Fibroblast of skin of back (primary cell): ENCODE results near the gene NAIF1. TPM values are rescaled to one million over a fixed set of nuclear protein-coding genes. Genes with fewer than 3 reads are reported as not detected.
"Not testable (repeated sequence)": the region's sequence is repeated elsewhere in the genome, so short reads cannot be mapped to it uniquely, and the experiment has no call there.

Experiments used
- DNase-seq: peaks from one replicate; pipeline ENCODE4 v3.0.0-alpha.2; 2013
- polyA plus RNA-seq, 2 experiments: library from polyadenylated mRNA; unstranded; fragments of 120-200 nt; gene quantifications; one replicate each; pipeline ENCODE4 v1.2.1, GENCODE V29; 2013; ENCODE audit not compliant: insufficient read length in 2 of 2

NAIF1 gene
- polyA plus RNA-seq (2013, experiment 1 of 2; ENCODE audit: insufficient read length) = 10.2 TPM
- 9.1 TPM for polyA plus RNA-seq (2013, experiment 2 of 2; ENCODE audit: insufficient read length)

GRCh38 chr9:128066713-128067644, at the start of gene NAIF1:
TSS of gene NAIF1 (minus strand) at chr9:128067320. CDS start at chr9:128067101, 219 bp downstream.
- peak; percentile 100 for DNase-seq

- DNase-seq = no peak
These were observed 49.3 kb upstream of the NAIF1 start for GRCh38 chr9:128116104-128117083.

GRCh38 chr9:128115187-128116103, 48.3 kb upstream of the NAIF1 start:
- DNase-seq = no peak

GRCh38 chr9:128114326-128115186, 47.4 kb upstream of the NAIF1 start:
- no peak for DNase-seq

- no peak for DNase-seq
These were observed 46.6 kb upstream of the NAIF1 start for GRCh38 chr9:128113526-128114325.

GRCh38 chr9:128111726-128112125, 44.6 kb upstream of the NAIF1 start:
- DNase-seq = not testable (repeated sequence)

- DNase-seq = no peak
These were observed 42.1 kb upstream of the NAIF1 start for GRCh38 chr9:128109050-128109709.

GRCh38 chr9:128108269-128109049, 41.3 kb upstream of the NAIF1 start:
- DNase-seq = no peak

- no peak for DNase-seq
These were observed 40.5 kb upstream of the NAIF1 start for GRCh38 chr9:128107468-128108268.

- no peak for DNase-seq
These were observed 39.9 kb upstream of the NAIF1 start for GRCh38 chr9:128106940-128107467.

- no peak for DNase-seq
These were observed 39.2 kb upstream of the NAIF1 start for GRCh38 chr9:128106181-128106939.

GRCh38 chr9:128105538-128106175, 38.5 kb upstream of the NAIF1 start:
- DNase-seq = no peak

- DNase-seq = peak; percentile 40
These were observed 37.1 kb upstream of the NAIF1 start for GRCh38 chr9:128104171-128104618.

- DNase-seq = no peak
These were observed 36.5 kb upstream of the NAIF1 start for GRCh38 chr9:128103589-128103962.

- DNase-seq = no peak
These were observed 35.9 kb upstream of the NAIF1 start for GRCh38 chr9:128102861-128103588.
